ENCODE data around the gene KCTD16. TPM values are rescaled to one million over a fixed set of nuclear protein-coding genes. Genes with fewer than 3 reads are reported as not detected.

Gene KCTD16
- total RNA-seq, 1 donor, result under 0.01 TPM

- no peaks in the 10 kb centered on the region for H3K4me1 ChIP-seq (ENCODE audit: insufficient read depth, low read length)
- H3K27me3 ChIP-seq (ENCODE audit: insufficient read depth, low read length), result no peaks in the 10 kb centered on the region
- H3K9me3 ChIP-seq (ENCODE audit: low read depth, low read length), result no peaks in the 10 kb centered on the region
- no peak overlapping the region for H3K4me3 ChIP-seq (ENCODE audit: low read length)
Measured at GRCh38 chr5:144510845-144511579, 340.3 kb downstream of the KCTD16 start.

- H3K4me3 ChIP-seq (ENCODE audit: low read length), result no peak overlapping the region
- H3K9me3 ChIP-seq (ENCODE audit: low read depth, low read length), result no peaks in the 10 kb centered on the region
- no peaks in the 10 kb centered on the region for H3K27me3 ChIP-seq (ENCODE audit: insufficient read depth, low read length)
- no peaks in the 10 kb centered on the region for H3K4me1 ChIP-seq (ENCODE audit: insufficient read depth, low read length)
Measured at GRCh38 chr5:144511580-144512072, 341.0 kb downstream of the KCTD16 start.

GRCh38 chr5:144522698-144523097, 352.0 kb downstream of the KCTD16 start:
- Histone ChIP-seq H3K27me3 (ENCODE audit: insufficient read depth, low read length) (no peaks in the 10 kb centered on the region), H3K4me1 (ENCODE audit: insufficient read depth, low read length) (no peaks in the 10 kb centered on the region), H3K4me3 (ENCODE audit: low read length) (no peak overlapping the region), H3K9me3 (ENCODE audit: low read depth, low read length) (no peaks in the 10 kb centered on the region)

GRCh38 chr5:144525000-144525399, 354.3 kb downstream of the KCTD16 start:
- Histone ChIP-seq H3K27me3 (ENCODE audit: insufficient read depth, low read length) (no peaks in the 10 kb centered on the region), H3K4me1 (ENCODE audit: insufficient read depth, low read length) (no peaks in the 10 kb centered on the region), H3K4me3 (ENCODE audit: low read length) (no peak overlapping the region), H3K9me3 (ENCODE audit: low read depth, low read length) (no peaks in the 10 kb centered on the region)

GRCh38 chr5:144531188-144531587, 360.5 kb downstream of the KCTD16 start:
- Histone ChIP-seq H3K9me3 (ENCODE audit: low read depth, low read length) (no peaks in the 10 kb centered on the region), H3K4me1 (ENCODE audit: insufficient read depth, low read length) (no peaks in the 10 kb centered on the region), H3K27me3 (ENCODE audit: insufficient read depth, low read length) (no peaks in the 10 kb centered on the region)

More at GRCh38 chr5:144531188-144531587, 360.5 kb downstream of the KCTD16 start:
- H3K4me3 ChIP-seq (ENCODE audit: low read length), result no peak overlapping the region

Other genes with a start within 250 kb of the KCTD16 start
- 51.5 TPM for gene YIPF5, start 214 bp upstream of the KCTD16 start, total RNA-seq